Activated effector memory CD4-positive, alpha-beta T cell treated with anti-CD3 and anti-CD28 coated beads, Interleukin-2, amount 50 U/mL, for 16 hours (primary cell): ENCODE measurements around the gene PCSK6.
"Not testable (repeated sequence)": the region's sequence is repeated elsewhere in the genome, so short reads cannot be mapped to it uniquely, and the experiment has no call there.

Experiments used
- DNase-seq: peaks from one replicate; pipeline ENCODE4 v3.0.0-alpha.2; 2020

PCSK6 gene

DNA sequence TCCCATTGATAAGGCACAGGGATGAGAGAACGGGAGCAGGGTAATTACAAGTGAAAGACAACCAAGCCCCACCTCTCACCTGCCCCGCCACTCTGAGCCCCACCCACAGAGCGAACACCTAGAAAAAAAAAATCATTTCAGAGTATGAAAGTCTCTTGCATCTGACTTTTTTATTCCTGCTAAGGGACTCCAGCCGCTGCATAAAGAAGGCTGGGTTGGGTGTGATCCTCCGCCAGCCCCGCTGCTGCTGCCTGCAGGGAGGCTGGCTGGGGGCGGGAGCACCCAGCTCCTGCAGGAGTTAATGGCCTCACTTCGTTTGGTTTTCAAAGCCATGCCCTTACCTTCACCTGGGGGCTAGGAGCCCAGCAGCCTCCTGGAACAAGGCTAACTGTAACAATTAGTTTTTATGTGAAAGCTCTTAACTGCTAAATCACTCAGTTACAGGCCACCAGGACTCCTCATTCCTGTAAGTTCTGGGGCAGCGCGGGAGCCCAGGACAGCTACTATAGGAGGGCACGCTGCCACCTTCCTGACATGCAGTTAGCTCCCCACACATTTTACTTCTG lies 116.5 kb downstream of the PCSK6 start:
- DNase-seq = no peak

DNA sequence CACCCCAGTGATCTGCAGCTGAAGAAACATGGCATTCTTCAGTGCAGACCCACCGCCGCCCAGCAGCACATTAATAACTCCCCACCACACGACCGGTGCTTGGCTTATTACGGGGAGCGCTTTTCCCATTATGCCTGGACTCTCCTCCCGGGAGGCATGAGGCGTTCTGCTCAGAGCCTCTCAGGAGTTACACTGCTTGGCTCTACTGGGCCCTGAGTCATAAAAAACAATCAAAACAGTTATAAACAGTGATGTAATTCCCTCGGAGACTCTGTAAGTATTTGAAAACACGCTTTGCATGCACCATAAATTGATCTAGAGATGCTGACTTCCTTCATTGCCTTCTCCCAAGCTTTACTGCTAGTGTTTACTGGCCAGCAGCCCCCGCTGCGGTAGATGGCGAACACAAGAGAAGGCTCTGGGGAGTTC lies 117.3 kb downstream of the PCSK6 start:
- DNase-seq = no peak

DNA sequence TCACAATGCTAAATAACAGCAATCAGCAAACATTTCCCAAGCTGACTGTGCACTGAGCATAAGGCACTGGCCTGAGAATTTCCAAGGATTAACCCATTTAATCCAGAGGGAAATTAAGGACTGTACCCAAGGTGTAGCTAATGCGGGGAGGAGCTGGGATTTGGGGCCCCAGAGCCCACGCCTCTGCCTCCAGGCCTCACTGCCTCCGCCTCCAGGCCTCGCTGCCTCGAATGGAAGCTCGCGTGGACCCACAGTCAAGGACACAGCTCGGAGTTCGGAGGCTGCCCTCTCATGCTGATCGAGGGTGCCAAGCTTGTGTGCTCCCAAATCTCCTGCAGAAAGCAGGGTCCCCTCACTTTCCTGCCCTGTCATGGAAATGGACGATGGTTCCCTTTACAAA lies 118.0 kb downstream of the PCSK6 start:
- no peak for DNase-seq

DNA sequence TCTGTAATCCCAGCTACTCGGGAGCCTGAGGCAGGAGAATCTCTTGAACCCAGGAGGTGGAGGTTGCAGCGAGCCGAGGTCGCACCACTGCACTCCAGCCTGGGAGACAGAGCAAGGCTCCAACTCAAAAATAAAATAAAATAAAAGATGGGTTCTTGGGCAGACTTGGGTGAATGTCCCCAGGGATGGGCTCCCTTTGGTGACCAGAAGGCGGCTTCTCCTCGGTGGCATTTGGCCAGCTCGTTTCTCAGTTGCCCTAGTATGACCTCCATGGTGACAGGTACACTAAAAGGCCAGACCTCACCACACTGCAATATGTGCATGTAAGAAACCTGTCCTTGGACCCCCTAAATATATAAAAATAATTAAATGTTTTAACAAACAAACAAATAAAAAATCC lies 118.4 kb downstream of the PCSK6 start:
- DNase-seq = no peak

DNA sequence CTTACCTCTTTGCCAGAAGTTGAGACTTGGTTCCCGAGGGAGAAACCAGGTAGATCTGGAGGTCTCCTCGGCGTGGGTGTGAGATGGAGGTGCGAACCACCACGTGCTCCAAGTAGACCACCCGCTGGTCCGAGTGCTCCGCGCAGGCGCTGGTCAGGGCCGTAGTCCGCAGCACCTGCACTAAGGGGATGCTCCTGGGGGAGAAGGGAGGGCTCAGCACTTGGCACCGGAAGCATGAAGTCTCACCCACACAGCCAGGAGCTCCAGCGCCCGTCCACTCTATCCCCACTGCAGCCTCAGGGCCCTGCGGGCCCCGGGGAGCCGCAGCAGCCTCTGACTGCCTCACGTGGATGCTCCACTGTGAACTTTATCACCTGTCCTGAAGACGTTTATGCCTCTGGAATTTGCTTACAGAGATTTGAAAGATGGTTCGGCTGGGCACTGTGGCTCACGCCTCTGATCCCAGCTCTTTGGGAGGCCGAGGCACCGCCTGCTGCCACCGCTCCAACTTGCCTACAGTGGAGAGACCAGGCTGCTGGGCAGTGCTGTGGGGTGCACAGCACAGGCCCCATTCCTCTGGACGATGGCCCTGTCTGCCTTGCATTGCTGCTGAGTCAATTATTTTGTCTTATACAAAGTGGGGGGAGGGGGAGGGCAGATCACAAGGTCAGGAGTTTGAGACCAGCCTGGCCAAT lies 119.0 kb downstream of the PCSK6 start:
- no peak for DNase-seq

DNA sequence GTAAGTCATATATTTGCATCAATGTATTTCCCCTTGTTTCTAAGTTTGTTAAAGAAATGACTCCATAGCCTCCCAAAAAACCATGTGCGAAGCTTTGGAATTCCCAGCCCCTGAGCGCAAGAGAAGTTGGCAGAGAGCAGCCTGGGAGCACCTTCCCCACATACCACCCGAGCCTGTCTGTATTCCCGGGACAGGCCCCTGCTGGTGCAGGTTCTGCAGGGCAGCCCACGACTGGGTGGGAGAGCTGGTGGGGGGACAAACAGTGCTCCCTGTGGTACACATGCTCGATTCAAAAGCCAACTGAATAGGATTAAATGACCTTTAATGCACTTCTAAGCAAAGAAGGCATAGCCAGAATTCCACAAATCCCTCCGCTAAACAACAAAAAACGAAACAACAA lies 119.8 kb downstream of the PCSK6 start:
- DNase-seq = no peak

DNA sequence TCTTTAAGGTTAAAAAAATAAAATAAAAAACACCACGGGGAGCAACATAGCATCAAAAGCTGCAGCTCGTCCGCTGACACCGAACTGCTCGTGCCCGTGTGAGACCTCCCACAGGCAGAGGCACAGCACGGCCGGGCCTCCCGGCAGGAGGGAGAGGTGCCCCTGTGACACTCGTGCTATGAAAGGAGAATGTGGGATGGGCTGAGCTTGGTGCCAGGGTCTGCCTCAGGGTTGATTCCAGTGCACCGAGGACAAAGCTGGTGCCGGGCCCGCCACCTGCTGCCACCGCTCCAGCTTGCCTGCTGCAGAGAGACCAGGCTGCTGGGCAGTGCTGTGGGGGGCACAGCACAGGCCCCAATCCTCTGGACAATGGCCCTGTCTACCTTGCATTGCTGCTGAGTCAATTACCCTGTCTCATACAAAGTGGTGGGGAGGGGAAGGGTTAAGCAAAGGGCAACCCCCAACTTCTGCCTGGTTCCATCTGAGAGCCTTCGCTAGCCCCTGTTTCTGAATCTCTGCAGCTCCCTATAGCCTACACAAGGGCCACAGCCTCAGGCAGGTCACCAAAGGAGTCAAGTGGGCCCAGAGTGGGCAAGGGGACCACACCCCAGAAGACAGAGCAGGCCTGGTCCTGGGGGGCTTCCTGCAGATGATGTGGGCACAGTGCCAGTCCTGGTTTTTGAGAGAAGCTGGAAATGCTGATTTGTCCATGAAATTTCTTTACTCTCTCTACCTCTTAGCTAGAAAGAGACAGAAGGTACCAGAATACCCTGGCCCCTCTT lies 120.5 kb downstream of the PCSK6 start:
- DNase-seq = no peak

DNA sequence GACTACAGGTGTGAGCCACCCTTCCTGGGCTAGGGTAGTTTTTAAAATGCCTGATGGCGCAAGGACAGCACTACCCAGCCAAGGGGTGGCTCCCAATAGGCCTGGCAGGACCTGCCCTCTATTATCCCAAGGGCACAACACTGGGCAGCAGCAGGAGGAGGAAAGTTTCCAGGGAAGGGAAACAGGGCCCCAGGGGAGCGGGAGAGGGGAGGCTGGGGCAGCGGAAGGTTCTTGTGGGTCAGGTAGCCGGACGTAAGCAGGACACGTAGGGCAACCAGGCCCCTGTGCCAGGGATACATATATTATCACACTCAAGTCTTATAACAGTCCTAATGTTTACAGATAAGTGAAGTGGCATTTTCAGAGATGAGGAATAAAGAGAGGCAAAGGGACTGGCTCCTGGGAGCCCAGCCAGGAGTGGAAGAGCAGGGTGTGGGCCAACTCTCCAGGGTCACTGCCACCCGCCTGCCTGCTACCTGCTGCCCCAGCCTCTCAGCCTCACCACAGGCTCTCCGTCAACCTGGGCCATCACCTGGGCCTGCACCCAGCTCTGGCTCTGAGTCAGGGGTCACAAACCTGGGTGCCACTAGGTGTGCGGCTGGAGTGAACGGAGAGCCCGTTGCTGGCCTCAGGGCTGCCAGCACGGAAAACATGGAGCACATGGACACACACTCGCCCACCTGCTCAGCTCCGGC lies 121.3 kb downstream of the PCSK6 start:
- no peak for DNase-seq

DNA sequence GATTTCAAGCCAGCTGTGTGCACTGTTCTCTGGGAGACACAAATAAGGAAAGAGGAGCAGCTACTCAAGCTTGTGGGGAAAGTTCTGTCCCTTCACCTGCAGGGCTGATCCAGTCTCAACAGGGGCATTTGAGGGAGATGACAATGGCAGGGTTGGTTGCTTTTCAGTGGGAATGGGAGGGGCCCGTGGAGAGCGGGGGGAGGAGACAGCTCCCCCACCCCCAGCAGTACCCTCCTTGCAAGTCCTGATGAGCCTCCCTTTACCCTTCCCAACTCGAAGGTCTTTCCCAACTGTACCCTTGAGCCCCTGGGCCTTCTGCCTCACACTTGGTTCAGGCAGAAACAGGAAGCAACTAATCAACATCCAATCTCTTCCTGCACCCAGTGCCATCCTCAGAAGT lies 122.7 kb downstream of the PCSK6 start:
- DNase-seq = no peak

DNA sequence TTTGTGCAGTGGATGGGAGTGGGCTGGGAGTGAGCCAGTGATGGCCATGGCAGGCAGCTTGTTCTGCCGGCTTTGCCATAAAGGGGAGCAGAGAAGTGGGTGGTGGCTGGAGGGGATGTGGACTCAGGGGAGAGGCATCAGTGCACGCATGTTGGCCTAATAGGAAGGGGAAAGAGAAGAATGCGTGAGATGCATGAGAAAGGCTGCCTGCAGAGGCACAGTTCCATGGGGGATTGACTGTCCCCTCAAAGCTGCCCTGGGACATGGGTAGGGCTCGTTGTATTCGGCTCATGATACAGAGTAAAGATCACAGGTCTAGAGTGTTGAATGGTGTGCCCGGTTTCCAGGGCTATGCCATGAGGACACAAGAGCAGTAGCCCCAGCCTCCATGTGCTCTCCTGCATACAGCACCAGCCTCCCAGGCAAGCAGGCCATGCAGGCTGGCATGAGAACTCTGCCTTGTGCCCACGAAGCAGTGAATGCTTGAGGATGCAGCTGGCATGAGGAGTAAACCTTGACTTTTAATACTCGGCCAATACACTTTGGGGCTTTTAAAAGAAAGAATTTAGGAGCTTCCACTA lies 126.4 kb downstream of the PCSK6 start:
- DNase-seq = no peak

DNA sequence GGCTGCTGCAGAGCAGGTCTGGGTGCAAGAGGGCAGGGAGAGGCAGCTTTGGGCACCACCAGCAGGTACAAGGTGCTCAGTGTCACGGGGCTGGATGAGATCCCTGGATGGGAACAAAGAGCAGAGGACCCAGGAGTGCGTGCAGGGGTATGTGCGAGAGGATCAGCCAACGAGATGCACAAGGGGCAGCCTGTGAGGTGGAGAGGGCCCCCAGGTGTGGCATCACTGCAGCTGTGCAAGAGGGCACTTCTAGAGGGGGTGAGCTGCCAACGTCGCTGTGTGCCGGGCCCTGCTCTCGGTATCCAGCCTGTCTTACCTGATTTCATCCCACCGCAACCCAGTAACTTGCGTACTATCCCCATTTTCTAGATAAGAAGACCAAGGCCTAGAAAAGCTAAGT lies 127.1 kb downstream of the PCSK6 start:
- DNase-seq = no peak

DNA sequence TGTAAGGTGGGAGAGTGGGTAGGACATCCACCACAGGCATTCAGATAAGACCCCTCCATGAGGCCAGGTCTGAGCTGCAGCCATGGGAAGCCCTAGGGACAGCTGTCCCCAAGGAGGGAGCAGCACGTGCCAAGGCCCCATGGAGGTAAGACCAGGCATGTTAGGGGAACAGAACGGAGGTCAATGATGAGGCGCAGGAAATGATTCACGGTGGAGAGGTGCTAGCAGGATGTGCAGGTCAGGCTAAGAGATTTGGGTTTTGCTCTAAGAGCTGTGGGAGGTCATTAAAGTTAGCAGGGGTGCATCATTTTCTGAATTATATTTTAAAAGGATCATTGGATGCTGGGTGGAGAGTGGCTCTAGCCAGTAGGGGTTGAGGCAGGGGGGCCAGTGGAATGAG lies 128.1 kb downstream of the PCSK6 start:
- DNase-seq = no peak

DNA sequence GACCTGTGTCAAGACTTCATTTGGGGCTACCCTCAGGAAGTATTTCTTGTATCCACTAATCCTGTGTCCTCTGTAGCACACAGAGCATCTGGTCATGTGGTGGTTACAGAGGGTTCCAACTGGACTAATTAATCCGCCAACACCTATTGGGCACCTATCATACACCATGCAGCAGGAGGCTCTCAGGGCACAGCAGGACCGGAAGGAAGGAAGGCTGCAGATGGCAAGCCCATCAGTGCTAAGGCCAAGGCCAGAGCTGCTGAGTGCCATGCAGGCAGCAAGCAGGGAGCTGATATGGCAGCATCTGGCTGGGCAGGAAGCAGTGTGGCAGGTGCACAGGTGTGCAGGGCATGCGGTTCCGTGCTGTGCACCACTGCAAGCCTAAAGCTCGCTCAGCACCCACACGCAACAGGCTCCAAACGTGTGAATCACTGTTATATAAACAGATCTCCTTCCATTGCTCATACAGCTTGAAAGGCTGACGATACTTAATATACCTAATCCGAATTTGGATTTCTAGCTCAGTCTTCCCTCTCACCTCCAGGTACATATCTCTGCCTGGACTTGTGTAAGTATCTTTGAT lies 130.1 kb downstream of the PCSK6 start:
- no peak for DNase-seq

DNA sequence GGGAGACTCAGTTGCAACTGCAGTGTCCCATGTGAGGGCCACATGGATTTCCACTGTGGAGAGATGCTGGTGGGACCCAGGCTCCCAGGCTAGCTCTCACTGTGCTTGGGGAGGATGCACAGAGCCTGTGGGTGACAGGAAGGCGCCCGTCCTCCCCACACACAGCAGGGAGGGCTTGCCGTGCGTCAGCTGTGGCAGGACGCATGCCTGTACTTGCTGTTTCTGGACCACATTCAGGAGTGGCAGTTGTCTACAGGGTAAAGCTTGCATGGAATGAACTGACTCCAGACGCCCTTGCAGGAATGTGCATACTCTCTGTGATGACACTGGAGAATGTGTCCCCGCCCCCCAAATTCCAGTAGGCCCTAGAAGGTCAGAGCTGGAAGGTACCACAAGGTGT lies 130.6 kb downstream of the PCSK6 start:
- DNase-seq = no peak

DNA sequence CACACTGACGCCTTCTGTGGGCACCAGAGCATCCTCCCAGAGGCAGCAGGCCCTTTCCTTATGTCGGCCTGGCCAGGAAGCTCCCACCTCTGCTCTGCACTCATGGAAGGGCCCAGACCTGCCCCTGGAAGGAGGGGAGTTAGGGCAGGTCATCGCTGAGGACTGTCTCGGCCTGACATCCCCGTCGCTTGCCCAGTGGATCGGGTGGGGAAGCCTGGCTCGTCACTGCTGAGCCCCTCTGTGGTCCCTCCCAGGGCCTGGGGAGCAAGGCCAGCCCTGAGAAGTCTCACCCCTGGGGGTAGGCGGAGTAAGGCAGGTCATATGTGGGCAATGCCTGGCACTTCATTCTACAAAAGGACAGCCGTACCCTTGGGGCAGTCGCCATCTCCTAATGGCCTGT lies 131.6 kb downstream of the PCSK6 start:
- DNase-seq = no peak

DNA sequence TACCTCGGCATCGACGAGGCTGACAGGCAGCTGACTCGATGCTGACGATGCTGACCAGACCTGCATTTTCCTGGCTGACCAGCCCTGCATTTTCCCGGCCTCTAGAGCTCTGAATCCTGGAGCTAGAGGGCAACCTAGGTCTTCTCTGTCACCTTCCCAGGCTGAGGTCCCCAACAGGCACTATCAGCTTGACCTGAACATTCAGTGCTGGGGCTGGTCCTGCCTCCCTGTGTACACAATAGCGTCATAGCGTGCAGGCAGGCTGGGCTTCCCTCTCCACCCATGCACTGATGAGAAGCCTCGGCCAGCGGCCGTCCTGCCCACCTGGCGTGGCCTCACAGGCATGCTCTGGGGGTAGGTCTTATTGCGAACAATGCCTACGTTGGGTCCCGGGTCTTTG lies 132.2 kb downstream of the PCSK6 start:
- DNase-seq = no peak

DNA sequence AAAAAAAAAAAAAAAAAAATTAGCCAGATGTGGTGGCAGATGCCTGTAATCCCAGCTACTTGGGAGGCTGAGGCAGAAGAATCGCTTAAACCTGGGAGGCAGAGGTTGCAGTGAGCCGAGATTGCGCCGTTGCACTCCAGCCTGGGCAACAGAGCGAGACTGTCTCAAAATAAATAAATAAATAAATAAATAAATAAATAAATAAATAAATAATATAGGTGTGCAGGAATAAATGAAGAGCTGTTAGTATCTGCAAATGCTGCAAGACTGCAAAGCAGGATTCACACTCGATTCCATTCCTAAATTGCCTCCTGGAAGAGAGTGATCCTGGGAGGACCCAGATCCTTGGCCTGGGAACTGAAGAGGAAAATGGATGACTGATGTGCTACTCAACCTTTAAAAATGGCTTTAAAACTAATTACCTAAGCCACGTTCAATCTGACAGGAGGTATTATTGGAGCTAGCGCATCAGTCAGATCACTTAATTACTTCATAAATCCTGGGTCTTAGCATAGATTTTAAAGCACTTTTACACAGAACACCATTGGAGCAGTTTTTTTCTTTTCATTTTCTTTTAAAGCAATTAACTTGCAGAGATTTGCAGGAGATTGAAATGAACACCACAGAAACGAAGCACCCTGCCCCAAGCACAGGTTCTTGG lies 132.9 kb downstream of the PCSK6 start:
- DNase-seq = not testable (repeated sequence)

DNA sequence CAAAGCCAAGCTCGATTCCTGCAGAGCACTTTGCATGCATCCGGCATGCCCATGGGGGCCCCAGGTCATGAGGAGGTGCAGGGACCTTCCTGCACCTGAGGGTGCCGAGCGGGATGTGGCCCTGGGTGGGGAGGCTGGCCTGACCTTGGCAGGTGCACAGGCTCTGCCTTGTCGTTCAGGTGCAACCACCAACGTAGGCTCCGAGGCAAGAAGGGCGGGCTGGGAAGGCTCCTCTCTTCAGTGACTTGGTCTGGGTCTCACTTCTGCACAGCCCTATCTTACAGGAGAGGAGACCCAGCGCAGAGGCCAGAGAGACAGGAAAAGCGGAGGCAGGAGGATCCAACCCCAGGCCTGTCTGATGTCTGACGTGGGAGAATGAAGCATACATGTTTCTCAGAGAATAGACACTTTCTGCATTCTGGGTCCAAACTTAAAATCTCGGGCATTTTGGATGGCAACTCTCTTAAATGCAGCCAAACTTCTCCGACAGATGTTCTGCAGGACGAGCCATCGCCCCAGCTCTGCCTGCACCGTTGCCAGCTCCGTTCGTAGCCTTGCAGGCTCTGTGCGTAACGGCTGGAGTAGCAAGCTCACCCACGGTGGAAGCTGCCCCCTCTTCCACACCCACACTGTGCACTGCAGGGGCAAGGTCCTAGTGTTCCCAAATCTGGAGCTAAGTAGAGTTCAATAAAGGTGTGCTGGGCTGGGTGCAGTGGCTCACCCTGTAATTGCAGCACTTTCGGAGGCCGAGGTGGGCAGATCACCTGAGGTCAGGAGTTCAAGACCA lies 133.6 kb downstream of the PCSK6 start:
- DNase-seq = no peak

DNA sequence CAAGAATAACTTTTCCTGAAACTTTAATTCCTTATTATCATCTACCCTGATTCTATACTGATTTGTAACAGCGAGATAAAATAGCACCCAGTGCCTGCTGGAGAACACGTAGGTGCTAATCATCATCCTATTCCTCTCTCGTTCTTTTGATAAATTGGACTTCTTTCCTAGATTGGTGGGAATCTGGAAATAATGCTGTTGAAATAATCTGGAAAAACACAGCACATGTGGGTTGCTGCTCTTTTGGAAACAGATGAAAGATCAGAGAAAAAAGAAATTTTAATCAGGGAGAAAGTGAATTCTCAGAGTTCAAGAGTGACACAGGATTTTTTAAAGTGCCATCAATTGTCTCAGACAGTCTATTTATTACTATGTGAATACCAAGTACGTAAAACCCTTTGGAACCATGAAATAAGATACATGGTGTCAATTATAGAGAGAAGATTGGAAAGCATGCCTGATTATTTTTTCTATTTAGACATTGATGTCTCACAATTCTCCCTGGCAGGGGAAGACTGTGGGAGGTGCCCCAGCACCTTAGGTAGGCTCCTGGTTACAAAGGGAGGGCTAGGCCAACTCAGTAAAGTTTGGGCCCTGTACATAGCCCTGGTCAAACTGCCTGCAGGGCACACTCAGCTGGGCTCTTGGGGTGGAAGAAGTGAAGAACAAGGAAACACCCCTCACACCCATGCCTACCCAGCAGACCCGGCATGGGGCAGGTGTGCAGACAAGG lies 134.4 kb downstream of the PCSK6 start:
- no peak for DNase-seq

DNA sequence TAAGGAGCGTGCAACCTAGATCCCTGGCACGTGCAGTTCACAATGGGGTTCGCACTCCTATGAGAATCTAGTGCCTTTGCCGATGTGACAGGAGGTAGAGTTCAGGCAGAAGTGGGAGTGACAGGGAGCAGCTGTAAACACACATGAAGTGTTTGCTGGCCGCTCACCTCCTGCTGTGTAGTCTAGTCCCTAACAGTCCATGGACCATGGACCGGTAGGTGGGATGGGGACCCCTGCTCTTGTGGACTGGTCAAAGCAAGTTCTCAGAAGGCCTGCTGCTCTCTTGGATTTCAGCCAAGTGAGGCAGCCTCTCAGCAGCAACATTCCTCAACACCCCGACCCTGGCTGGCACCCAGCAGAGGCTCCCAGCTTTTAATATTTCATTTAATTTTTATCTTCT lies 136.3 kb downstream of the PCSK6 start:
- no peak for DNase-seq

DNA sequence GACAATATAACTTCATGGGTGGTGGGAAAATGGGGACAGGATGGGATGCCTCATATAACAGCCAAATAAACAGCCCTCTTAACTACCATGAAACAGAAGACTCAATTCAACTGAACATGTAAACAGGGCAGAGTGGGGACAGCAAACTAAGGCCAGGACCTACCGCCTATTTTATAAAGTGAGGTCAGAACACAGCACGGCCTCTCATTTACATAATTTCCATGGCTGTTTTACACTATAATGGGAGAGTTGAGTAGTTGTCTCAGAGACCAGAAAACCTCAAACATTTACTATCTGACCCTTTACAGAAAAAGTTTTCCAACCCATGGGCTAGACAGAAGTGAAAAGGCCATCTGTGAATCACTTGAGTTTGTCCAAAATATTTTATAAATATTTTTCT lies 137.8 kb downstream of the PCSK6 start:
- no peak for DNase-seq
